ENCODE measurements around the gene KCNH1.

The KCNH1 gene

DNA sequence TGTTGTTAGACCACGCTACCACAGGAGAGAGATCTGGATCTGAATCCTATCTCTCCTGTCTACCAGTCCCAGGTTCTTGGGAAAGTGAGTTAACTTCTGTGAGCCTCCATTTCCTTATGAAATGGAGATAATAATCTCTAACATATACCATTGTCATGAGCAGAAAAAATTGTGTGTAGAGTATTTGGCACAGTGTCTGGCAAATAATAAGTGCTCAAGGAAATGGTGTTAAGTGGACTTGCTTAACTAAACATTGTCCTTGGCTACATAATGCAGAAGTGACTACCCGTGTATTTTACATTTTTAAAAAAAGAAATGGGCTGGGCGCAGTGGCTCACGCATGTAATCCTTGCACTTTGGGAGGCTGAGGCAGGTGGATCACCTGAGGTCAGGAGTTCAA lies 217.4 kb downstream of the KCNH1 start:
- no peak for DNase-seq

- no peak for DNase-seq
Measured at GRCh38 chr1:210915890-210916507, 217.9 kb downstream of the KCNH1 start.

GRCh38 chr1:210912752-210913151 lies 221.2 kb downstream of the KCNH1 start:
- no peak for DNase-seq

DNA sequence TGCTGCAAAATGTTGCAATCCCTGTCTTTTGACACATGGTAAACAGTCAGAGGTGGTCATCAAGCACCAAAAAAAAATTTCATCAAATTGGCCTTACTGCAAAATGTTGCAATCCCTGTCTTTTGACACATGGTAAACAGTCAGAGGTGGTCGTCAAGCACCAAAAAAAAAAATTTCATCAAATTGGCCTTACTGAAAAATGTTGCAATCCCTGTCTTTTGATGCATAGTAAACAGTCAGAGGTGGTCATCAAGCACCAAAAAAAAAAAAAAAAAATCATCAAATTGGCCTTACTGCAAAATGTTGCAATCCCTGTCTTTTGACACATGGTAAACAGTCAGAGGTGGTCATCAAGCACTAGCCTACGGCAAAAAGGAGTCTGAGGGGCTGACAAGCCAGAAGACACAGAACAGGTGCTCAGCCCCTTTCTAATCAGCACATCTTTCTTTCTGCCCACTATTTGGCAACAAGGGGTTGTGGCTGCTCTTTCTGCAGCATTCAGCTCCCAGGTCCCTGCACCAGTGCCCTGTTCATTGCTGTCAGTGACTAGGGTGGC lies 223.8 kb downstream of the KCNH1 start:
- DNase-seq = no peak

DNA sequence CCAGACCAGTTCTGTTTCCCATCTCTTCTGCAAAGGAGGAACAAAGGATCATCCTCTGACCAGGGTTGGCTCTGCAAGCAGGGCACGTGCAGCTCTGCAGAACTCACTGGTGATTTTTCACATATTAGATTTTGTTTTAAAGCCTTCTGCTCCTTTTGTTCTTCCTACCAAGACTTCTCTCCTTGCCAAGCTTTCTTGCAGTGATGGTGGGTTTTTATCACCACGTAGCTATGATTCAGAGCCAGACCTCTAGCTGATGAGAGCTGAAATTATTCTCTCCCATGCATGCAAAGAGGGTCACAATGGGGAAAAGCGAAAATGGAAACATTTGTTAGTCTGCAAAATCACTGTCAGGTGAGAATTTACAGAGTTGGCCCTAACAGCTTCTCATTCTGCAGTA lies 225.2 kb downstream of the KCNH1 start:
- no peak for DNase-seq

DNA sequence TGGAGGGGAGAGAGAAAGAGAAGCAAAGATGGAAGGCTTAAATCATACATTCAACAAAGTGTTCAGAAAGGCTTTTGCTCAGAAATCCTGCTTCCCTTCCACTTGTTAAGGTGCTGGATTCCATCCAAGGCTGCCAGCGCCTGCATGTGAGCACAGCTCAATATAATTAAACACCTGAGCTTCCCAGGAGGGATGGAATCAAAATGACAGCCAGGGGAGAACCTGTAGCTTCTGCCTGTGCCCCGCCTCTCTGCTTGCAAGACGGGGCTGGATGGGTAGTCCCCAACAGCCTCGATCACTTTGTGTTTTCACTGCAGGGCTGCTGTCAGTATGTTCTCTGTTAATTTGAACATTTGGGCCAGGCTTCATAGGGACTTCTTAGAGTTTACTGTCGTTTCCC lies 225.7 kb downstream of the KCNH1 start:
- no peak for DNase-seq

GRCh38 chr1:210907251-210907805 lies 226.6 kb downstream of the KCNH1 start:
- no peak for DNase-seq

- no peak for DNase-seq
Measured at GRCh38 chr1:210905944-210906453, 227.9 kb downstream of the KCNH1 start.

GRCh38 chr1:210905365-210905904 lies 228.5 kb downstream of the KCNH1 start:
- DNase-seq = no peak

- DNase-seq = no peak
Measured at GRCh38 chr1:210901981-210902770, 231.8 kb downstream of the KCNH1 start.

DNA sequence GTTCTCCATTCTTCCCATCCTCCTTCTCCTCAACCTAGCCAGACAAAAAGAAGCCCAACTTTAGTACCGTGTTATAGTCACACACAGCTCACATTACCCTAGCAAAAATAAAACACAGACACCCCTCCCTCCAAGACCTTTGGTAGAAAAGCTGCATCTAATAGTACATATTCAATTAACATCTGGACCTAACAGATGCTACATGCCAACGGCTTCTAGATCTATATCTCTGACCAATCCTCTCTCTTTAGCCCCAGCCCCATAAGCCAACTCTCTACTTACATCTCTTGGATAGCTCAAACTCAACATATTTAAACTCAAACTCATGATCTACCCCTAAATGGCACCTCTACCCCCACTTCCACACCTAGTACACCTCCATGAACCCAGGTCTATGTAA lies 233.1 kb downstream of the KCNH1 start:
- DNase-seq = no peak

- no peak for DNase-seq
Measured at GRCh38 chr1:210900079-210900478, 233.9 kb downstream of the KCNH1 start.

DNA sequence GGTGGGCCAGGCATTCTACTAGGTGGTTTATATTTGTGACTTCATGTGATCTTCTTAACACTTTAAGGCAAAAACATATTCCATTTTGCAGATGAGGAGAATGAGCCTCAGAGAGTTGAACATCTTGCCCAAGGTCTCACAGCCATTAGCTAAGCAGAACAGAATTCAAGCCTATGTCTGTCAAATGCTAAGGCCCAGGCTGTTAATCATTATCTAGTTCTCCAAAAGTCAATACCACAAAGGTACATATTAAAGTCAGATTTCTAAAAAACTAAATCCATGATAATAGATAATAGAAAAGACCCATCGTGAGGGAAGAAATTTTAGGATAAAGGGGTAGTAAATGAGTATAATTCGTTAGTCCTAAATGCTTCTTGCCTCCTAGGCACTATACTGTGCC lies 234.3 kb downstream of the KCNH1 start:
- DNase-seq = no peak

GRCh38 chr1:210898473-210898872 lies 235.5 kb downstream of the KCNH1 start:
- no peak for DNase-seq

GRCh38 chr1:210883821-210884220 lies 250.1 kb downstream of the KCNH1 start:
- no peak for DNase-seq

- no peak for DNase-seq
Measured at GRCh38 chr1:210882414-210883221, 251.3 kb downstream of the KCNH1 start.

- DNase-seq = no peak
Measured at GRCh38 chr1:210878564-210878963, 255.4 kb downstream of the KCNH1 start.

- DNase-seq = no peak
Measured at GRCh38 chr1:210876275-210876674, 257.7 kb downstream of the KCNH1 start.

GRCh38 chr1:210866532-210866931 lies 267.4 kb downstream of the KCNH1 start:
- DNase-seq = no peak

DNA sequence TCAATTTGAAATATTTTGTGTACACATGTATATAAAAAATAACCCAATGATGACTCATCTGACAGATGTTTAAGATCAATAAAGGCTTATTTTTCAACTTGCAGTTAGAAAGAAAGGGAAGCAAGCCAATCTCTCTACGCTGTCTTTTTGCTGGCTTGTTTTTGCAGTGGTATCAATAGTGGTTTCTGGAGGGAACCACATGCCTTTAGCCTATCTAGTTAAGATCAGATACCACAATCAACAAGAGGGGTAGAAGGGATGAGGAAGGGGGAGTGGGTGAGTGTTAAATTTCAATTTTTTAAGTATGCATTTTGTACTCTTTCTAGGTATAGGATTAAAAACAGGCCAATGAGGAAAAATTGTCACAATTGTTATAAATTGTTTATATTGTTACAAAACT lies 276.2 kb downstream of the KCNH1 start:
- DNase-seq = no peak

DNA sequence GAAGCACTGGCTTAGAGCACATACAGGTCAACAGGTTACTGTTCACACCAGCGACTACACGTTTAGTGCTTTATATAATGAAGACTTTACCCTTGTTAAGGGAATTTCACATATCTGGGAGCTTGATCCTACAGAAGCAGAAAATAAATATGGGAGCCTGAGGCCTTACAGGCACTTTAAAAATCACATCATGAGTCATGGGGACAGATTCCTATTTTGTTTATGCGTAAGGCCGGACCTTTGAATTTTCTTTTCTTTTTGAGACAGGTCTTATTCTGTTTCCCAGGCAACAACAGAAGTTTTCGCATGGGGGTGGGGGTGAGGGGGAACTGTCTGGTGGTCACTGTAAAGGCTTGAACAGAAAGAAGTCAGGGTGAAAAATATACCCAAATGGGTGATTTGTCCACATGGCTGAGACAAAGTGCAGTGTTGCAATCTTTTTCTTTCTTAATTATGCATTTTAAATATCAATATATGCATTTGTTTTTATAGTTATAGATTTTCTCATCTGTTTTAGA lies 276.7 kb downstream of the KCNH1 start:
- DNase-seq = no peak

- DNase-seq = no peak
Measured at GRCh38 chr1:210855440-210855839, 278.5 kb downstream of the KCNH1 start.

Measured in activated CD4-positive, alpha-beta T cell treated with anti-CD3 and anti-CD28 coated beads, Interleukin-2, amount 50 U/mL, for 4 hours (primary cell).